Esophagus muscularis mucosa (tissue), 4 donors: ENCODE results near the gene LRRC73. TPM values are rescaled to one million over a fixed set of nuclear protein-coding genes. Genes with fewer than 3 reads are reported as not detected.

Experiments used
- DNase-seq: peaks from one replicate; pipeline ENCODE4 v3.0.0-alpha.2; 2017; ENCODE audit errors: extremely low spot score
- H3K27ac ChIP-seq, 4 donors: fragments of 200-600 bp; sonication (generic); replicated peaks in 1 of 4; 1 replicate in 3 of 4; 2 replicates in 1 of 4; pipeline ENCODE4 v1.5.1; 2016 to 2019; ENCODE audit warnings: mild to moderate bottlenecking in 1 of 4
- H3K27me3 ChIP-seq, 4 donors: fragments of 200-600 bp; sonication (generic); one replicate each; pipeline versions ENCODE4 v1.5.1 to v1.6.0; 2016 to 2019
- H3K36me3 ChIP-seq, 4 donors: fragments of 200-600 bp; sonication (generic); one replicate each; pipeline ENCODE4 v1.5.1; 2016 to 2019
- H3K4me1 ChIP-seq, 4 donors: fragments of 200-600 bp; sonication (generic); one replicate each; pipeline ENCODE4 v1.5.1; 2016 to 2019
- H3K4me3 ChIP-seq, 4 donors: fragments of 200-600 bp; sonication (generic); 1 replicate in 2 of 4; 2 replicates in 2 of 4; pipeline ENCODE4 v1.5.1; 2016 to 2019; ENCODE audit warnings: mild to moderate bottlenecking in 4 of 4, moderate library complexity in 1 of 4
- H3K9me3 ChIP-seq, 4 donors: fragments of 200-600 bp; sonication (generic); 1 replicate in 3 of 4; 2 replicates in 1 of 4; pipeline ENCODE4 v1.5.1; 2016 to 2019
- EP300 ChIP-seq: sonication (generic); formaldehyde crosslinking; IDR thresholded peaks from one replicate; pipeline ENCODE4 v1.6.1; 2017; ENCODE audit warnings: antibody characterized with exemption
- POLR2A ChIP-seq: fragments of 450-650 bp; IDR thresholded peaks from one replicate; pipeline ENCODE4 v1.6.1; 2017; ENCODE audit warnings: antibody characterized with exemption, moderate library complexity, mild to moderate bottlenecking, low read depth
- POLR2AphosphoS5 ChIP-seq, 2 donors: sonication (generic); formaldehyde crosslinking; IDR thresholded peaks; one replicate each; pipeline ENCODE4 v1.6.1; 2017; ENCODE audit warnings: antibody characterized with exemption in 2 of 2
- WGBS: methylation state at CpG from one replicate; pipeline ENCODE4 v1.1.5; 2018; 5-methylcytosine and 5-hydroxymethylcytosine counted together
- intact Hi-C: fragments of 100-400 bp; cut with DNase I; formaldehyde crosslinking; loops from one replicate; pipeline ENCODE4 v1.15.1; 2023
- total RNA-seq, 4 donors: library from RNA; depleted of rRNA; stranded (reverse); fragments of >200 nt; gene quantifications; one replicate each; pipeline versions ENCODE4 v1.1.0 to v1.2.1, GENCODE V29; 2016
- TF ChIP-seq, protein P1 (sequence below), 3 experiments: fragments of 200-600 bp in 2 of 3; fragments of 450-650 bp in 1 of 3; sonication (generic) in 2 of 3; IDR thresholded peaks; one replicate each; pipeline ENCODE4 v1.5.1; 2017 to 2019; ENCODE audit warnings: antibody characterized with exemption in 3 of 3, mild to moderate bottlenecking in 2 of 3, moderate library complexity in 1 of 3

Gene LRRC73
- total RNA-seq, 4 donors from 2014 or later = 0.50 to 1.4 (median 0.75) TPM; not detected in 1

DNA sequence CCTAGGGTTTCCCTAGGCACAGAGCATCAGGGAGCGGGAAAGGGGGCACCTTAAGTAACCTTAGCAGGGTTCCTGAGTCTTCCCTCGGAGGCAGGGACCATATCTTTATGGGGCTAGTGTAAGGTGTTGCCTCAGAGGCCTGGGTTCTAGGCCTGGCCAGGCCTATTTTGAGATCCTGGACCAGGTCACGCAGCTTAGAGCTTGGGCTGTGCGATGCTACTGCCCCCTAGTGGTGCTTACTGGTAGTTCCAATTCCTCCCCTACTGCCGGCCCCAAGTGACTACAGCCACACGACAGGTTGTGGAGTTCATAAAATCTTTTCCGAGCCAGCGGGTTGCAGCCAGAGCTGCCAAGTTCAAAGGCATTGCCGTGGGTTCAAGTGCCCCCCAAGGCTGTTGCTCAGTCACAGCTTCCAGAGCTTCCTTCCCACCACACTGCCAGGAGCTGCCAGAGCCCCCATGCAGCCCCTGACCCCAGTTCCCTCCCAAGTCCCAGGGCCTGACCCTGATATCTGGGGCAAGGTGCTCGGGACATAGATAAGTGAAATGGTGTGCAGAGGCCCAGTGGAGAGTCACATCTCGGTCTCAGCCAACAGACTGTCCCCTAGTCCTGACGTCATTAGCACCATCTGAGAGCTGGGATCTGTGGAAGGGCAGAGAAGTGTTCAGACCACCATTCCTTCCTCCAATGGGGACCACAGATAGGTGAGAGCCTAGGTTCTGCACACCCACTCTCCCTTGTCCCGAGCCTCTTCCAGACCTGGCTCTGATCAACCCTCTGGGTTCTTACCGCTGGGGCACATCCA, 3.3 kb downstream of the LRRC73 start:
- Histone ChIP-seq H3K9me3 (no peaks in the 10 kb centered on the region), H3K36me3 (peaks cover 34 to 51% (median 47%) of the 10 kb centered on the region in 4 donors), H3K4me3 (no peak overlapping the region), H3K27me3 (peaks cover 0 to 6% (median 0%) of the 10 kb centered on the region in 4 donors), H3K27ac (peak overlapping the region in 1 of 4 donors; percentile 35), H3K4me1 (peaks cover 26 to 37% (median 29%) of the 10 kb centered on the region in 4 donors)
- no peak for TF ChIP-seq POLR2A
- no peak for TF ChIP-seq EP300
- TF ChIP-seq POLR2AphosphoS5 (IDR thresholded peaks at IDR 0.05) = peak in 1 of 2 donors; percentile 35
- TF ChIP-seq, protein P1, sequence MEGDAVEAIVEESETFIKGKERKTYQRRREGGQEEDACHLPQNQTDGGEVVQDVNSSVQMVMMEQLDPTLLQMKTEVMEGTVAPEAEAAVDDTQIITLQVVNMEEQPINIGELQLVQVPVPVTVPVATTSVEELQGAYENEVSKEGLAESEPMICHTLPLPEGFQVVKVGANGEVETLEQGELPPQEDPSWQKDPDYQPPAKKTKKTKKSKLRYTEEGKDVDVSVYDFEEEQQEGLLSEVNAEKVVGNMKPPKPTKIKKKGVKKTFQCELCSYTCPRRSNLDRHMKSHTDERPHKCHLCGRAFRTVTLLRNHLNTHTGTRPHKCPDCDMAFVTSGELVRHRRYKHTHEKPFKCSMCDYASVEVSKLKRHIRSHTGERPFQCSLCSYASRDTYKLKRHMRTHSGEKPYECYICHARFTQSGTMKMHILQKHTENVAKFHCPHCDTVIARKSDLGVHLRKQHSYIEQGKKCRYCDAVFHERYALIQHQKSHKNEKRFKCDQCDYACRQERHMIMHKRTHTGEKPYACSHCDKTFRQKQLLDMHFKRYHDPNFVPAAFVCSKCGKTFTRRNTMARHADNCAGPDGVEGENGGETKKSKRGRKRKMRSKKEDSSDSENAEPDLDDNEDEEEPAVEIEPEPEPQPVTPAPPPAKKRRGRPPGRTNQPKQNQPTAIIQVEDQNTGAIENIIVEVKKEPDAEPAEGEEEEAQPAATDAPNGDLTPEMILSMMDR (IDR thresholded peaks at IDR 0.05) = peak; percentile 92 to 99 (median 95)
- intact Hi-C loops = loop anchor here (2.0 to 5.0 kb wide), 2 partner anchors 52 to 245 kb away; partner anchors contain the start of gene DLK2
- peak; percentile 94 for DNase-seq
- 34% methylated on average over 7 of the region's 14 CpGs for WGBS

DNA sequence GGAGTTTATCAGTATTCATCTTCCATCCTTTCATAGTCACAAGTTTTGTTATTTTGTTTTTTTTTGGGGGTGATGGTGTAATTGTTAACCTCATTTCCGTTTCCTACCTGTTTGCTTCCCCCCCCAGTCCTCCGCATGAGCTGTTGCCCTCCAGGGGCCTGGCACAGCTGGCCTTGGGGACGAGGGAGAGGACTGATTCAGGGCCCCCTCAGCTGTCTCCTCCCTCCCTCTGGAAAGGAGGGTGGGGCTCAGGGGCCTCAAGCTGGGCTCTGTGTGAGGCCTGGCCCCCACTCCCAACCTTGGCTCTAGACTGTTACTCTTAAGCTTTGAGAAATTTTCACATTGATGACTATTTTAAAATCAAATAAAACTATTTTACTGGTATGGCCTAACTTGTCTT, 4.0 kb downstream of the LRRC73 start:
- no peak overlapping the region for H3K4me3 ChIP-seq
- no peak for DNase-seq
- H3K27ac ChIP-seq = peak overlapping the region in 1 of 4 donors; percentile 35
- intact Hi-C loops = loop anchor here (2.0 to 5.0 kb wide), 2 partner anchors 51 to 244 kb away; partner anchors contain the start of gene DLK2
- H3K27me3 ChIP-seq = peaks cover 0 to 6% (median 0%) of the 10 kb centered on the region in 4 donors
- 81% methylated on average over 3 of the region's 3 CpGs for WGBS
- H3K9me3 ChIP-seq = no peaks in the 10 kb centered on the region
- H3K4me1 ChIP-seq = peaks cover 23 to 37% (median 29%) of the 10 kb centered on the region in 4 donors
- TF ChIP-seq POLR2AphosphoS5 (IDR thresholded peaks at IDR 0.05) (no peak), EP300 (no peak), POLR2A (no peak)
- TF ChIP-seq, protein P1 (IDR thresholded peaks at IDR 0.05) = no peak
- peaks cover 31 to 51% (median 49%) of the 10 kb centered on the region in 4 donors for H3K36me3 ChIP-seq

DNA sequence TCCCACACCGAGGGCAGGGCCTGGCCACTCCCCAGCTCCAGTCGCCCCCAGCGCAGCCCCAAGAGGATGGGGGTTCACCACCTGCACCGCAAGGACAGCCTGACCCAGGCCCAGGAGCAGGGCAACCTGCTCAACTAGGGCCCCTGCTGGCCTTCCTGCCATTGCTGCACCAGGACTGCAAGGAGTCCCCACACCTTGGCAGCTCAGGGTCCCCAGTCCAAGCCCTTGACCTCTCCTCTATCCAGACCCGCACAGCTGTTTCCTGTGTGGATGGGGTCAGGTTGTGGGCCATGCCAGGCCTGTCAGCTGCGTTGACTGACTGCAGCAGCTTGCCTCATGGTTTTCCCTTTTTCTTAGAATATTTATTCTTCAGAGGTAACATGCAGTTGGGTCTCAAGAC, 4.4 kb downstream of the LRRC73 start:
- Histone ChIP-seq H3K36me3 (peaks cover 36 to 52% (median 52%) of the 10 kb centered on the region in 4 donors), H3K9me3 (no peaks in the 10 kb centered on the region), H3K27ac (no peak overlapping the region), H3K27me3 (peaks cover 0 to 6% (median 0%) of the 10 kb centered on the region in 4 donors), H3K4me1 (peaks cover 24 to 33% (median 26%) of the 10 kb centered on the region in 4 donors), H3K4me3 (no peak overlapping the region)
- DNase-seq = no peak
- 82% methylated on average over 3 of the region's 6 CpGs for WGBS
- intact Hi-C loops = loop anchor here (2.0 to 5.0 kb wide), 2 partner anchors 51 to 243 kb away; partner anchors contain the start of gene DLK2
- TF ChIP-seq POLR2A = no peak
- no peak for TF ChIP-seq EP300
- TF ChIP-seq, protein P1 (IDR thresholded peaks at IDR 0.05) = no peak
- no peak for TF ChIP-seq POLR2AphosphoS5 (IDR thresholded peaks at IDR 0.05)

DNA sequence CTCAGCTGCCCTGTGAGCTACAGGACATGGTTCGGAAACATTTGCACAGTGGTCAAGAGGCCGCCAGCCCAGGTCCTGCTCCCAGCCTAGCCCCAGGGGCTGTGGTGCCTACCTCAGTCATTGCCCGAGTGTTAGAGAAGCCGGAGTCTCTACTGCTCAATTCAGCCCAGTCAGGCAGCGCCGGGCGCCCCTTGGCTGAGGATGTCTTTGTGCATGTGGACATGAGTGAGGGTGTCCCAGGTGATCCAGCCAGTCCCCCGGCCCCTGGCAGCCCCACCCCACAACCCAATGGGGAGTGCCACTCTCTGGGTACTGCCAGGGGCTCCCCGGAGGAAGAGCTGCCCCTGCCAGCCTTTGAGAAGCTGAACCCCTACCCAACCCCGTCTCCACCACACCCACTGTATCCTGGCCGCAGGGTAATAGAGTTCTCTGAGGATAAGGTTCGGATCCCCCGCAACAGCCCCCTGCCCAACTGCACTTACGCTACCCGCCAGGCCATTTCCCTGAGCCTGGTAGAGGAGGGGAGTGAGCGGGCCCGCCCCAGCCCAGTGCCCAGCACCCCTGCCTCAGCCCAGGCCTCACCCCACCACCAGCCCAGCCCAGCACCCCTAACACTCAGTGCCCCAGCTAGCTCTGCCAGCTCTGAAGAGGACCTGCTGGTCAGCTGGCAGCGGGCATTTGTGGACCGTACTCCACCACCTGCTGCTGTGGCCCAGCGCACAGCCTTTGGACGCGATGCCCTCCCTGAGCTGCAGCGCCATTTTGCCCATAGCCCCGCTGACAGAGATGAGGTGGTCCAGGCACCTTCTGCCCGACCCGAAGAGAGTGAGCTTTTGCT, 5.2 kb downstream of the LRRC73 start:
- H3K27me3 ChIP-seq = peaks cover 0 to 6% (median 0%) of the 10 kb centered on the region in 4 donors
- no peak for TF ChIP-seq POLR2AphosphoS5 (IDR thresholded peaks at IDR 0.05)
- TF ChIP-seq EP300 = no peak
- TF ChIP-seq, protein P1 (IDR thresholded peaks at IDR 0.05) = no peak
- no peak for TF ChIP-seq POLR2A
- no peak for DNase-seq
- peaks cover 25 to 29% (median 27%) of the 10 kb centered on the region in 4 donors for H3K4me1 ChIP-seq
- intact Hi-C loops = loop anchor here (5.0 kb wide), 1 partner anchor 243 kb away; no protein-coding TSS in a partner anchor
- peaks cover 42 to 60% (median 59%) of the 10 kb centered on the region in 4 donors for H3K36me3 ChIP-seq
- no peak overlapping the region for H3K27ac ChIP-seq
- no peaks in the 10 kb centered on the region for H3K9me3 ChIP-seq
- no peak overlapping the region for H3K4me3 ChIP-seq
- WGBS = 95% methylated on average over 13 of the region's 26 CpGs
